GM18951 (cell line): ENCODE results near the gene ADRA2C.

Experiments used
- POLR2A ChIP-seq: IDR thresholded peaks from 4 replicates; pipeline ENCODE4 v1.6.1; 2011; ENCODE audit warnings: mild to moderate bottlenecking; ENCODE audit not compliant: insufficient read length, insufficient read depth; ENCODE audit errors: extremely low read depth
- in situ Hi-C: fragments of 300-500 bp; cut with MboI; formaldehyde crosslinking; loops from one replicate; pipeline ENCODE4 v1.12.0; 2022; ENCODE audit warnings: low sequenced_read_pairs, mixed read lengths, inconsistent platforms; ENCODE audit not compliant: unreplicated experiment

The ADRA2C gene

GRCh38 chr4:3766036-3766784 lies at the start of gene ADRA2C:
Gene ADRA2C, plus strand, starts transcription at chr4:3766385. Its CDS starts 222 bp downstream, at chr4:3766607.
- no peak for TF ChIP-seq POLR2A
- in situ Hi-C loops = no loop called here

- no peak for TF ChIP-seq POLR2A
- in situ Hi-C loops = no loop called here
Measured at GRCh38 chr4:3716631-3717235, 49.5 kb upstream of the ADRA2C start.

GRCh38 chr4:3717241-3717640 lies 48.9 kb upstream of the ADRA2C start:
- in situ Hi-C loops = no loop called here
- no peak for TF ChIP-seq POLR2A

GRCh38 chr4:3718462-3718861 lies 47.7 kb upstream of the ADRA2C start:
- no peak for TF ChIP-seq POLR2A
- in situ Hi-C loops = no loop called here

- in situ Hi-C loops = no loop called here
- no peak for TF ChIP-seq POLR2A
Measured at GRCh38 chr4:3719191-3719590, 47.0 kb upstream of the ADRA2C start.

- no peak for TF ChIP-seq POLR2A
- in situ Hi-C loops = no loop called here
Measured at GRCh38 chr4:3719836-3720235, 46.3 kb upstream of the ADRA2C start.

GRCh38 chr4:3720466-3720865 lies 45.7 kb upstream of the ADRA2C start:
- in situ Hi-C loops = no loop called here

GRCh38 chr4:3721186-3721585 lies 45.0 kb upstream of the ADRA2C start:
- no peak for TF ChIP-seq POLR2A
- in situ Hi-C loops = no loop called here

More at GRCh38 chr4:3720466-3720865, 45.7 kb upstream of the ADRA2C start:
- no peak for TF ChIP-seq POLR2A

- in situ Hi-C loops = no loop called here
- TF ChIP-seq POLR2A = no peak
Measured at GRCh38 chr4:3721627-3722026, 44.6 kb upstream of the ADRA2C start.

GRCh38 chr4:3722446-3723231 lies 43.5 kb upstream of the ADRA2C start:
- in situ Hi-C loops = no loop called here
- no peak for TF ChIP-seq POLR2A

- in situ Hi-C loops = no loop called here
- no peak for TF ChIP-seq POLR2A
Measured at GRCh38 chr4:3723232-3723642, 42.9 kb upstream of the ADRA2C start.

- no peak for TF ChIP-seq POLR2A
- in situ Hi-C loops = no loop called here
Measured at GRCh38 chr4:3724319-3725231, 41.6 kb upstream of the ADRA2C start.
